ENCODE results near the gene TRAPPC3.

TRAPPC3 gene

GRCh38 chr1:36132029-36132428, 17.3 kb downstream of the TRAPPC3 start:
- H3K9ac ChIP-seq (ENCODE audit: low read length), result no peak overlapping the region
- H3K4me1 ChIP-seq (ENCODE audit: insufficient read depth, low read length), result peaks cover 39% of the 10 kb centered on the region
- H3K27ac ChIP-seq (ENCODE audit: low read depth, low read length), result no peak overlapping the region
- no peaks in the 10 kb centered on the region for H3K27me3 ChIP-seq (ENCODE audit: control insufficient read depth in 1 of 2, insufficient read depth in 2 of 2, low read length in 2 of 2)
- no peak overlapping the region for H3K4me3 ChIP-seq (ENCODE audit: low read depth in 1 of 2, low read length in 2 of 2)
- peaks cover 9% of the 10 kb centered on the region for H3K36me3 ChIP-seq (ENCODE audit: insufficient read depth, low read length)
- no peaks in the 10 kb centered on the region for H3K9me3 ChIP-seq (ENCODE audit: low read length)

DNA sequence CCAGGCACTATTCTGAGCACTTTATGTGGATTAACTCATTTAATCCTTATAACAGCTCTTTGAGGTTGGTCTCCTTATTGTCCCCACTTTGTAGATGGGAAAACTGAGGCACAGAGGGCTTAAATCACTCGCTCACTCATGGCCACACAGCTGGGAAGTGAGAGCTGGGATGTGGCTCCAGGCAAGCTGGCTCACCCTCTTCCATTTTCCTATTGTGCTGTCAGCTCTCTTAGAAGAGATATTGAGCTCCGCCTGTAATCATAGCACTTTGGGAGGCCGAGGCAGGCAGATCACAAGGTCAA, 20.4 kb downstream of the TRAPPC3 start:
- no peak overlapping the region for H3K9ac ChIP-seq (ENCODE audit: low read length)
- peaks cover 8% of the 10 kb centered on the region for H3K4me1 ChIP-seq (ENCODE audit: insufficient read depth, low read length)
- no peaks in the 10 kb centered on the region for H3K9me3 ChIP-seq (ENCODE audit: low read length)
- H3K27me3 ChIP-seq (ENCODE audit: control insufficient read depth in 1 of 2, insufficient read depth in 2 of 2, low read length in 2 of 2), result no peaks in the 10 kb centered on the region
- H3K4me3 ChIP-seq (ENCODE audit: low read depth in 1 of 2, low read length in 2 of 2), result no peak overlapping the region
- H3K27ac ChIP-seq (ENCODE audit: low read depth, low read length), result no peak overlapping the region
- no peaks in the 10 kb centered on the region for H3K36me3 ChIP-seq (ENCODE audit: insufficient read depth, low read length)

GRCh38 chr1:36128126-36128904, 21.0 kb downstream of the TRAPPC3 start:
- H3K36me3 ChIP-seq (ENCODE audit: insufficient read depth, low read length), result no peaks in the 10 kb centered on the region
- H3K27ac ChIP-seq (ENCODE audit: low read depth, low read length), result no peak overlapping the region
- H3K4me3 ChIP-seq (ENCODE audit: low read depth in 1 of 2, low read length in 2 of 2), result no peak overlapping the region
- H3K4me1 ChIP-seq (ENCODE audit: insufficient read depth, low read length), result peaks cover 3% of the 10 kb centered on the region
- no peaks in the 10 kb centered on the region for H3K9me3 ChIP-seq (ENCODE audit: low read length)
- no peak overlapping the region for H3K9ac ChIP-seq (ENCODE audit: low read length)
- no peaks in the 10 kb centered on the region for H3K27me3 ChIP-seq (ENCODE audit: control insufficient read depth in 1 of 2, insufficient read depth in 2 of 2, low read length in 2 of 2)

- H3K27ac ChIP-seq (ENCODE audit: low read depth, low read length), result no peak overlapping the region
- no peak overlapping the region for H3K4me3 ChIP-seq (ENCODE audit: low read depth in 1 of 2, low read length in 2 of 2)
- no peaks in the 10 kb centered on the region for H3K4me1 ChIP-seq (ENCODE audit: insufficient read depth, low read length)
- no peaks in the 10 kb centered on the region for H3K36me3 ChIP-seq (ENCODE audit: insufficient read depth, low read length)
- H3K9ac ChIP-seq (ENCODE audit: low read length), result no peak overlapping the region
- H3K9me3 ChIP-seq (ENCODE audit: low read length), result no peaks in the 10 kb centered on the region
- no peaks in the 10 kb centered on the region for H3K27me3 ChIP-seq (ENCODE audit: control insufficient read depth in 1 of 2, insufficient read depth in 2 of 2, low read length in 2 of 2)
These were observed 22.3 kb downstream of the TRAPPC3 start for GRCh38 chr1:36126797-36127500.

DNA sequence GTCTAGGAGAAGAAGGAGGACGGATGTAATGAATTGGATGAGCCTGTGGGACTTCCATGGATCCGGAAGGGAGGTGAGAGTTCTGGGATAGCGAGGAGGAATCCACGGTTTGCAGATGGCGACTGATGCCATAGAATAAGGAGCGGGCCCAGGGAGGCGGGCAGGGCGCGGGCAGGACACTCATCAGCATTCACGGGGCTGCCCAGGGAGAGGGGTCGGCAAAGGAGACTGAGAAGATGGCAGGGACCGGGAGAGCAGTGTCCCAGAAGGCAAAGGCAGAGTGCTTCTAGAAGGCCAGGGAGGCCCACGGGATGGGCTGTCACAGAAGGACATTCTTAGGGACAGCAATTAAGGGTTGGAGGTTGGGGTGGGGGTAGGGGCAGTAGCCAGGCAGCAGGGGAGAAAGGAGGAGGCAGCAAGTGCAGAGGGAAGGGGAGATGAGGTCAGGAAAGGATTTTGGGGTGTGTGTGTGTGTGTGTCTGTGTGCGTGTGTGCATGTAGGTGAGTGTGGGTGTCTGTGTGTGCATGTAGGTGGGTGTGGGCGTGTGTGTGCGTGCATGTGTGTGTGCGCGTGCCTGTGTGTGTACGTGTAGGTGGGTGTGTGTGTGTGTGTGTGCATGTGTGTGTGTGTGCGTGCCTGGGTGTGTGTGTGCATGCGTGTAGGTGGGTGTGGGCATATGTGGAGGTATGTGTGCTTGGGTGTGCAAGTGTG, 23.1 kb downstream of the TRAPPC3 start:
- no peaks in the 10 kb centered on the region for H3K4me1 ChIP-seq (ENCODE audit: insufficient read depth, low read length)
- no peaks in the 10 kb centered on the region for H3K27me3 ChIP-seq (ENCODE audit: control insufficient read depth in 1 of 2, insufficient read depth in 2 of 2, low read length in 2 of 2)
- H3K9ac ChIP-seq (ENCODE audit: low read length), result no peak overlapping the region
- no peaks in the 10 kb centered on the region for H3K36me3 ChIP-seq (ENCODE audit: insufficient read depth, low read length)
- H3K27ac ChIP-seq (ENCODE audit: low read depth, low read length), result no peak overlapping the region
- H3K4me3 ChIP-seq (ENCODE audit: low read depth in 1 of 2, low read length in 2 of 2), result no peak overlapping the region
- no peaks in the 10 kb centered on the region for H3K9me3 ChIP-seq (ENCODE audit: low read length)

GRCh38 chr1:36125129-36125991, 23.9 kb downstream of the TRAPPC3 start, which contains the start of gene COL8A2:
Gene COL8A2, minus strand, starts transcription at chr1:36125222. Its CDS starts 24,980 bp downstream, at chr1:36100242.
- Histone ChIP-seq H3K27ac (ENCODE audit: low read depth, low read length) (no peak within 1 kb of the TSS), H3K4me1 (ENCODE audit: insufficient read depth, low read length) (no peaks in the 10 kb centered on the region)

DNA sequence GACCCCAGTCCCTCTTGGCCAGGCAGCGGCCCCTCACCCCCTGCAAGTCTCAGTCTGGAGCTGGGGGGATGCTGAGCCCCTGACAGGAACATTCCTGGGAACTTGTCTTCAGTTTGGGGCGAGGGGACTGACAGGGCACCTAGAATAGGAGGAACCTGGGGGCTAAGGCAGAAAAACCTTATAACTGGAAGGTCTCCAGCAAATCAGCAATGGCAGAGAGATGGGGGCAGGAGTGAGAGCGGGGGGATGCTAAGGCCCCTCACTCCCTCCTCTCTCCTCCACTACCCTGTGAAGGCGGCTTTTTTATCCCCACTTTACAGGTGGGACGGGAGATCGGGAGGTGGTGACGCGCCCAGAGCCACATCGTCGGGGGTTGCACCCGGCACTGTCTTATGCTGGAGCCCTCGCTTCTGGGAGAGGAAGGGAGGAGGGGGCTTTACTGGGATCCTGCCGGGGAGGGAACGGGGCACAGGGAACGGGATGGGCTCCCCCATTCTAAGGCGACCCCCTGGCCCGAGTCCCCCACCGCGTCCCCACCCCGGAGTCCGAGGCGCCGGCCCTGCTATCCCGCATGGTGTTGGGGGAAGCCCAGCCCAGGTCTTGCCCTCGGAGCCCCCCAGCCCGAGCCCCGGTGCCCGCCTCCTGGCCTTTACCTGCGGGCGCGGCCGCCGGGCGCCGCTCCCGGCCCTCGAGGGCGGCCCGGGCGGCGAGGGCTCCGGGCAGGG, 24.7 kb downstream of the TRAPPC3 start:
- Histone ChIP-seq H3K4me1 (ENCODE audit: insufficient read depth, low read length) (no peaks in the 10 kb centered on the region), H3K36me3 (ENCODE audit: insufficient read depth, low read length) (no peaks in the 10 kb centered on the region), H3K27ac (ENCODE audit: low read depth, low read length) (no peak overlapping the region), H3K9ac (ENCODE audit: low read length) (no peak overlapping the region), H3K4me3 (ENCODE audit: low read depth in 1 of 2, low read length in 2 of 2) (no peak overlapping the region), H3K27me3 (ENCODE audit: control insufficient read depth in 1 of 2, insufficient read depth in 2 of 2, low read length in 2 of 2) (no peaks in the 10 kb centered on the region), H3K9me3 (ENCODE audit: low read length) (no peaks in the 10 kb centered on the region)

More at GRCh38 chr1:36125129-36125991, 23.9 kb downstream of the TRAPPC3 start, which contains the start of gene COL8A2:
- H3K36me3 ChIP-seq (ENCODE audit: insufficient read depth, low read length), result no peaks in the 10 kb centered on the region
- H3K4me3 ChIP-seq (ENCODE audit: low read depth in 1 of 2, low read length in 2 of 2), result peak within 1 kb of the TSS; percentile 45 to 57
- H3K9me3 ChIP-seq (ENCODE audit: low read length), result no peaks in the 10 kb centered on the region
- no peaks in the 10 kb centered on the region for H3K27me3 ChIP-seq (ENCODE audit: control insufficient read depth in 1 of 2, insufficient read depth in 2 of 2, low read length in 2 of 2)
- no peak within 1 kb of the TSS for H3K9ac ChIP-seq (ENCODE audit: low read length)

DNA sequence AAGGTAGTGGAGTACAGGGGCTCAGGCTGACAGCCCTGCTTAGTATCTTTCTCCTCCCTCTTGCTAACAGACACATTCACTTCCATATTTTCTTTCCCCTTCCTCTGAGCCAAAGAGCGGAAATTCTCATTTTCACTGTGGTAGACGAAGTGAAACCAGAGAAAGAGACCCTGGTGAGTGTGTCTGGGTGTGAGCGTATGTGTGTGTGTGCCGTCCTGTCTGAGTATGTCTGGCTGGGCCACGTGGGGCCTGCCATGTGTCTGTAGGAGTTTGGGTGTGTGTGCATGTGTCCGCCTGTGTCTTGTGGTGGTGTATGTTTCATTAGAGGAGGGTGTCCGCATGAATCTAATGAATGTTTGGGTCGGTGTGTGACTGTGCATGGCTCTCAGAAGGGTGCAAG, 25.9 kb downstream of the TRAPPC3 start:
- H3K4me3 ChIP-seq (ENCODE audit: low read depth in 1 of 2, low read length in 2 of 2), result no peak overlapping the region
- no peaks in the 10 kb centered on the region for H3K36me3 ChIP-seq (ENCODE audit: insufficient read depth, low read length)
- H3K9ac ChIP-seq (ENCODE audit: low read length), result no peak overlapping the region
- no peaks in the 10 kb centered on the region for H3K27me3 ChIP-seq (ENCODE audit: control insufficient read depth in 1 of 2, insufficient read depth in 2 of 2, low read length in 2 of 2)
- no peaks in the 10 kb centered on the region for H3K9me3 ChIP-seq (ENCODE audit: low read length)
- no peaks in the 10 kb centered on the region for H3K4me1 ChIP-seq (ENCODE audit: insufficient read depth, low read length)
- H3K27ac ChIP-seq (ENCODE audit: low read depth, low read length), result no peak overlapping the region

- Histone ChIP-seq H3K4me3 (ENCODE audit: low read depth in 1 of 2, low read length in 2 of 2) (no peak overlapping the region), H3K27ac (ENCODE audit: low read depth, low read length) (no peak overlapping the region), H3K9me3 (ENCODE audit: low read length) (no peaks in the 10 kb centered on the region), H3K4me1 (ENCODE audit: insufficient read depth, low read length) (no peaks in the 10 kb centered on the region), H3K36me3 (ENCODE audit: insufficient read depth, low read length) (no peaks in the 10 kb centered on the region), H3K9ac (ENCODE audit: low read length) (no peak overlapping the region), H3K27me3 (ENCODE audit: control insufficient read depth in 1 of 2, insufficient read depth in 2 of 2, low read length in 2 of 2) (no peaks in the 10 kb centered on the region)
These were observed 26.9 kb downstream of the TRAPPC3 start for GRCh38 chr1:36122062-36123030.

DNA sequence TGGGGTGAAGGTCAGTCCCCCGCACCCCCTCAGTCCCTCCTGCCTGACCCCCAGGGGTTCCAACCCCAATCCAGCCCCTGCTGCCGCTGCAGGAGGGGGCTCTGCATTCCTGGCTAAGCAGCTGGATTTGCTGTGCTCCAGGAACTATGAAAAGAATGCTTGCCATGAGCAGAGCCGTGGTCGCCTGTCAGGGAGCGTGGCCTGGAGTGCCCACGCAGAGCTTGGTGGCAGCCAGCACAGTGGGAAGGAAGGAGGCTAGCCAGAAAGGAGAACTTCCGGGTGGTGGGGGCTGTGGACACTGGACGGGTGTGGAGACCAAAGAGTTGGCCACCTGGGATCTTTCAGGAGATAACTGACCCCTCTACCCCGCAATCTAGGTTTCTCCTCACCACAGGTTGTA, 29.8 kb downstream of the TRAPPC3 start:
- H3K4me3 ChIP-seq (ENCODE audit: low read depth in 1 of 2, low read length in 2 of 2), result no peak overlapping the region
- no peak overlapping the region for H3K27ac ChIP-seq (ENCODE audit: low read depth, low read length)
- H3K4me1 ChIP-seq (ENCODE audit: insufficient read depth, low read length), result peaks cover 14% of the 10 kb centered on the region
- H3K9ac ChIP-seq (ENCODE audit: low read length), result no peak overlapping the region
- no peaks in the 10 kb centered on the region for H3K9me3 ChIP-seq (ENCODE audit: low read length)
- H3K27me3 ChIP-seq (ENCODE audit: control insufficient read depth in 1 of 2, insufficient read depth in 2 of 2, low read length in 2 of 2), result no peaks in the 10 kb centered on the region
- no peaks in the 10 kb centered on the region for H3K36me3 ChIP-seq (ENCODE audit: insufficient read depth, low read length)

Data from muscle layer of colon (tissue), 2 donors.